Measurements from ENCODE around the gene MYRIP.

GRCh38 chr3:40207796-40208195 is 398.4 kb downstream of the MYRIP start:
- no peak for TF ChIP-seq POLR2AphosphoS5 (IDR thresholded peaks at IDR 0.05; ENCODE audit: low read depth, low read length)
- no peak for TF ChIP-seq TAF1 (IDR thresholded peaks at IDR 0.05; ENCODE audit: borderline replicate concordance, insufficient read depth, low read length)
- TF ChIP-seq REST (IDR thresholded peaks at IDR 0.05; ENCODE audit: insufficient read depth in 1 of 2, low read depth in 2 of 2, low read length in 2 of 2), result no peak

All from PFSK-1 (cell line).